ENCODE data around the gene ZNF692.
A peak's percentile ranks its signal among the peaks of the same experiment; 100 is the strongest.
"Not testable (repeated sequence)": the region's sequence is repeated elsewhere in the genome, so short reads cannot be mapped to it uniquely, and the experiment has no call there.

Gene ZNF692

GRCh38 chr1:248812736-248813425, 46.0 kb downstream of the ZNF692 start:
- no peak for FAIRE-seq

GRCh38 chr1:248811514-248812490, 47.1 kb downstream of the ZNF692 start:
- no peak for FAIRE-seq

More at GRCh38 chr1:248812736-248813425, 46.0 kb downstream of the ZNF692 start:
- DNase-seq (ENCODE audit: extremely low spot score, insufficient read length, low read depth): no peak

GRCh38 chr1:248810727-248811513, 48.0 kb downstream of the ZNF692 start:
- no peak for FAIRE-seq
- DNase-seq (ENCODE audit: extremely low spot score, insufficient read length, low read depth): no peak

More at GRCh38 chr1:248811514-248812490, 47.1 kb downstream of the ZNF692 start:
- no peak for DNase-seq (ENCODE audit: extremely low spot score, insufficient read length, low read depth)

- DNase-seq (ENCODE audit: extremely low spot score, insufficient read length, low read depth): no peak
These were observed 48.7 kb downstream of the ZNF692 start for GRCh38 chr1:248810000-248810726.

GRCh38 chr1:248808876-248809275, 50.0 kb downstream of the ZNF692 start:
- FAIRE-seq (no peak), DNase-seq (ENCODE audit: extremely low spot score, insufficient read length, low read depth) (no peak)

More at GRCh38 chr1:248810000-248810726, 48.7 kb downstream of the ZNF692 start:
- no peak for FAIRE-seq

GRCh38 chr1:248807067-248807737, 51.7 kb downstream of the ZNF692 start:
- FAIRE-seq (peak; percentile 78), DNase-seq (ENCODE audit: extremely low spot score, insufficient read length, low read depth) (peak; percentile 38)

- FAIRE-seq: no peak
- no peak for DNase-seq (ENCODE audit: extremely low spot score, insufficient read length, low read depth)
These were observed 53.0 kb downstream of the ZNF692 start for GRCh38 chr1:248805876-248806275.

GRCh38 chr1:248804771-248805681, 53.9 kb downstream of the ZNF692 start:
- peak; percentile 95 for FAIRE-seq

GRCh38 chr1:248803501-248803900, 55.4 kb downstream of the ZNF692 start:
- not testable (repeated sequence) for FAIRE-seq; DNase-seq (ENCODE audit: extremely low spot score, insufficient read length, low read depth)

More at GRCh38 chr1:248804771-248805681, 53.9 kb downstream of the ZNF692 start:
- peak; percentile 39 for DNase-seq (ENCODE audit: extremely low spot score, insufficient read length, low read depth)

GRCh38 chr1:248802454-248802853, 56.4 kb downstream of the ZNF692 start:
- DNase-seq (ENCODE audit: extremely low spot score, insufficient read length, low read depth) (no peak), FAIRE-seq (no peak)

GRCh38 chr1:248800459-248800858, 58.4 kb downstream of the ZNF692 start:
- FAIRE-seq: no peak
- DNase-seq (ENCODE audit: extremely low spot score, insufficient read length, low read depth): no peak
